ENCODE measurements around the gene CLEC2L.

The CLEC2L gene

DNA sequence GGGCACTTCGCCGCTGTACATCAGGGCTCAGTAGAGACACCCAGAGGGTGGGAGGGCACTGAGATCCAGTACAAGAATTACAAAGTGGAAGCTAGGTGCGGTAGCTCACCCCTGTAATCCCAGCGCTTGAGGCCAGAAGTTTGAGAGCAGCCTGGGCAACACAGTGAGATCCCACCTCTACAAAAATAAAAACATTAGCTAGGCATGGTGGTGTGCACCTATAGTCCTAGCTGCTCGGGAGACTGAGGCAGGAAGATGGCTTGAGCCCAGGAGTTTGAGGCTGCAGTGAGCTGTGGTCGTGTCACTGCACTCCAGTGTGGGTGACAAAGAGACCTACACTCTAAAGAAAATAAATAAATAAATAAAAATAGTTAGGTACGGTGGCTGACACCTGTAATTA lies 64.0 kb downstream of the CLEC2L start:
- no peak for DNase-seq
- CTCF ChIA-PET = interaction anchor here (1.2 kb wide), 1 partner anchor 88 kb away, joined by 4 read pairs; no protein-coding TSS in a partner anchor
- no peaks in the 10 kb centered on the region for H3K9me3 Mint-ChIP-seq
- no peak overlapping the region for H3K4me3 Mint-ChIP-seq
- H3K4me1 Mint-ChIP-seq = peaks cover 13% of the 10 kb centered on the region
- H3K36me3 Mint-ChIP-seq = peaks cover 5% of the 10 kb centered on the region
- no peaks in the 10 kb centered on the region for H3K27me3 Mint-ChIP-seq
- H3K27ac Mint-ChIP-seq = no peak overlapping the region

GRCh38 chr7:139588632-139589031 lies 65.1 kb downstream of the CLEC2L start:
- CTCF ChIA-PET = interaction anchor here (1.2 kb wide), 1 partner anchor 89 kb away, joined by 4 read pairs; no protein-coding TSS in a partner anchor
- DNase-seq = no peak
- H3K4me3 Mint-ChIP-seq = no peak overlapping the region
- H3K4me1 Mint-ChIP-seq = peaks cover 6% of the 10 kb centered on the region
- no peak overlapping the region for H3K27ac Mint-ChIP-seq
- H3K9me3 Mint-ChIP-seq = no peaks in the 10 kb centered on the region
- H3K27me3 Mint-ChIP-seq = no peaks in the 10 kb centered on the region
- H3K36me3 Mint-ChIP-seq = peaks cover 3% of the 10 kb centered on the region

DNA sequence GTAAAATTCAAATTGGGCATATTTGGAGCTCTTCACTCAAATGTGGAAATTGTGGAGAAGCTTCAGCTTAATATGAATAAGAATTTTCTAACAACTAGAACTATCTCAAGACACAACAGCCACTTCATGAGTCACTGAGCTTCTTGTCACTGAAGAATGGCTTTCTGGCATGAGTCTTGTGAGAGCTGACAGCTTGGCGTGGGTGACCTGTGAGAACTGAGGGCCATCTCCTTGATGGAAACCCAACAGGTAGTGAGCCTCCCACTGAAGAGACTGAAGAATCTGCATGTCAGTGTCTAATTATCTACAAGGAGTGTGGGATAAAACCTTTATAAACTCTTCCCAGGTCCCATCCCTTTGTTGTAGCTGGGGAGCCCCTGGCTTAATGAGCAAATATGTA lies 66.0 kb downstream of the CLEC2L start:
- no peaks in the 10 kb centered on the region for H3K4me1 Mint-ChIP-seq
- no peaks in the 10 kb centered on the region for H3K27me3 Mint-ChIP-seq
- peaks cover 6% of the 10 kb centered on the region for H3K36me3 Mint-ChIP-seq
- CTCF ChIA-PET = interaction anchor here (1.0 to 1.3 kb wide), 2 partner anchors 9 to 12 kb away, joined by 3 to 11 read pairs; no protein-coding TSS in a partner anchor
- H3K9me3 Mint-ChIP-seq = no peaks in the 10 kb centered on the region
- no peak overlapping the region for H3K27ac Mint-ChIP-seq
- no peak overlapping the region for H3K4me3 Mint-ChIP-seq
- no peak for DNase-seq

DNA sequence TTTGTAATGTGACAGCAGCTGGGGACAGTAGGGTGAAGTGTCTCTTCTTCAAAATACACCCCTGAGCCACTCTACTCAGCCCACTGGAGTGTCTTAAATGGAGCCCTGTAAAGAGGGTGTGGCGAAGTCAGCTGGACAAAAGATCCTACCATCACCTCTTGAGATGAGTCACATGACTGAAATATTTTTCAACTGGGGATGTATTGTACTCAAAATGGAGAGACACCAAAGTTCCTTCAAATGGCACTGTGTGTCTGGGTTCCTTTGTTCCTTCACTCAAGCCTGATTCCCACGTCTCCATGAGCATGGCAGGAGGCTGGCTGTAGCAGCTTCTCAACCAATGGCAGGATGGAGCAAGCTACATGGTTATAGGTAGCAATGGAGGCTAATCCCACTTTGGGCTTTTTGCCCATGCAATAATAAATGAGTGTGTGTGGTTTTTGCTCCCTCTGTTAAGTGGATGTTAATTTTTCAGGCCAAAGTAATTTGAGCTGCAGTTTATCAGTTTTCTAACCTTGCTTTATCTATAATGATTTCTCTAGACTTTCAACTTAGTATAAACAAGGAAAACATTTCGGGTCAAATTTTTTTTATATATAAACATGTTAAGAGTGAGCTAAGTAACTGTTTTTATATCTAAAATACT lies 68.2 kb downstream of the CLEC2L start:
- DNase-seq = no peak
- H3K9me3 Mint-ChIP-seq = no peaks in the 10 kb centered on the region
- no peak overlapping the region for H3K27ac Mint-ChIP-seq
- H3K4me1 Mint-ChIP-seq = no peaks in the 10 kb centered on the region
- H3K4me3 Mint-ChIP-seq = no peak overlapping the region
- CTCF ChIA-PET = interaction anchor here (2.1 kb wide), 1 partner anchor 10 kb away, joined by 5 read pairs; no protein-coding TSS in a partner anchor
- H3K36me3 Mint-ChIP-seq = peaks cover 5% of the 10 kb centered on the region
- no peaks in the 10 kb centered on the region for H3K27me3 Mint-ChIP-seq

- CTCF ChIA-PET = interaction anchor here (1.0 to 2.1 kb wide), 3 partner anchors 9 to 26 kb away, joined by 3 to 5 read pairs (median 4); no protein-coding TSS in a partner anchor
- H3K27ac Mint-ChIP-seq = no peak overlapping the region
- H3K27me3 Mint-ChIP-seq = no peaks in the 10 kb centered on the region
- peaks cover 6% of the 10 kb centered on the region for H3K36me3 Mint-ChIP-seq
- no peak overlapping the region for H3K4me3 Mint-ChIP-seq
- H3K9me3 Mint-ChIP-seq = no peaks in the 10 kb centered on the region
- DNase-seq = no peak
- no peaks in the 10 kb centered on the region for H3K4me1 Mint-ChIP-seq
Observed at GRCh38 chr7:139592801-139593461, 69.4 kb downstream of the CLEC2L start.

- Mint-ChIP-seq H3K27ac (no peak overlapping the region), H3K4me3 (no peak overlapping the region)
Observed at GRCh38 chr7:139594090-139594489, 70.6 kb downstream of the CLEC2L start.

More at GRCh38 chr7:139594090-139594489, 70.6 kb downstream of the CLEC2L start:
- peaks cover 6% of the 10 kb centered on the region for H3K36me3 Mint-ChIP-seq
- H3K9me3 Mint-ChIP-seq = no peaks in the 10 kb centered on the region
- H3K4me1 Mint-ChIP-seq = no peaks in the 10 kb centered on the region
- no peak for DNase-seq
- CTCF ChIA-PET = interaction anchor here (0.7 to 1.5 kb wide), 3 partner anchors 8 to 398 kb away, joined by 3 to 6 read pairs (median 4); no protein-coding TSS in a partner anchor
- H3K27me3 Mint-ChIP-seq = no peaks in the 10 kb centered on the region

Data from activated naive CD4-positive, alpha-beta T cell treated with anti-CD3 and anti-CD28 coated beads, Interleukin-2, amount 10 ng/mL, durations not matched to agents 7 days and 5 days (primary cell).